HL-60/S4 treated with phorbol 12-myristate 13-acetate at 8.2 ng/mL for 4 days and 3 days (cell line): Measurements from ENCODE around the gene SAA4.
"Not testable (repeated sequence)": the region's sequence is repeated elsewhere in the genome, so short reads cannot be mapped to it uniquely, and the experiment has no call there.

Source experiments
- in situ Hi-C: fragments of 300-500 bp; cut with MboI; formaldehyde crosslinking; loops from 2 replicates; pipeline ENCODE4 v1.15.0; 2022; ENCODE audit warnings: low sequenced_read_pairs

The SAA4 gene

DNA sequence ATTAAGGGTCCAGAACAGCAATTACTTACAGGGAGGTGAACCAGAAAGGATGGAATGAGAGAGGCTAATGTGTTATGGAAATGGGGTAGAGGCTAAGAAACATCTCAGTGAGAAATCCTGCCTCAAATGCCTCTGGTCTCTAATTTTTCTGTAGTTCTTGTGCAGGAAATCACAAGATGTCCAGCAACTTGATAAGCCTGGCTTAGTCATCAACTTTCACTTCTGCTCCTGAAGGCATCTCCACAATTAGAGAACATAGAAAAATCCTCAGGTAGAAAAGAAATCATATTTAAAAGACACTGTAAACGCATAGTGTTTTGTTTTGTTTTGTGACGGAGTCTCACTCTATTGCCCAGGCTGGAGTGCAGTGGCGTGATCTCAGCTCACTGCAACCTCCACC is 45.2 kb downstream of the SAA4 start:
- in situ Hi-C loops, result no loop called here

DNA sequence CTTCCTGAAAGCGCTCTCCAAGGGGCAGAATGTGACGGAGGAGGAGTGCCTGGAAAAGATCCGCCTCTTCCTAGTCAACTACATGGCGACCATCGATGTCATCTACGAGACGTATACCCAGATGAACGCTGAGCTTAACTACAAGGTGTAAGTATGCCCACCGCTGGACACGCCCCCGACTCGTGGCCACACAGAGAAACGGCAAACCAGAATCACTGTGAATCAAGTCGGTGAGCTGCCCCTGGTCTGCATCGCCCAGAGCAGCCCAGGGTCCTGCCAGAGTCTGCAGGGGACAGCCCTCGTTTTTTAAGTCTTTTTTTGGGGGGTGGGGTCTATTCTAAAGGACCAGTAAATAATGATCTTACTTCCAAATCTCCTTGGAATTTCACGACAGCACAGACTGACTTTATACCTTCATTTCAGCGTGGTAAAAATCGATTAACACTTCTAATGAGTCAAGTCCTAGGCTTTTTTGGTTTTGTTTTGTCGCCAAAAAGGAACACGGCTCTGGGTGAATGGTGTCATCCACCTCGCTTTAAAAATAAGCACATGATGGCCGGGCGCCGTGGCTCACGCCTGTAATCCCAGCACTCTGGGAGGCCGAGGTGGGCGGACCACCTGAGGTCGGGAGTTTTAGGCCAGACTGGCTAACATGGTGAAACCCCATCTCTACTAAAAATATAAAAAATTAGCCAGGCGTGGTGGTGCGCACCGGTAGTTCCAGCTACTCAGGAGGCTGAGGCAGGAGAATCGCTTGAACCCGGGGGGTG is 46.9 kb downstream of the SAA4 start:
- in situ Hi-C loops, result not testable (repeated sequence)

DNA sequence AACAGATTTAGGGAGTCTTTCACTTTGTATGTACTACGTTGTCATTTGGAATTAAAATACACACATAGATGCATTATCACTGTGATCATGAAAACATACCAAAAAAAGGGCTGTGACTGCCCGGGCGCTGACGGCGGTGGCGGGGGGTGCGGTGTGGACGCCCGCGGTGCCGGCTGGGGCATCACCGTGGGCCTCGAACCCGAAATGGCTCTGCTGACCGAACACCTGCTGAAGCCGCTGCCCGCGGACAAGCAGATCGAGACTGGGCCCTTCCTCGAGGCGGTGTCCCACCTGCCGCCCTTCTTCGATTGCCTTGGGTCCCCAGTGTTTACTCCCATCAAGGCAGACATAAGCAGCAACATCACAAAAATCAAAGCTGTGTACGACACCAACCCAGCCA is 47.8 kb downstream of the SAA4 start:
- in situ Hi-C loops, result no loop called here
